GM12892 (cell line): ENCODE results near the gene FBXW5.

Source experiments
- POLR2A ChIP-seq: IDR thresholded peaks from 2 replicates; pipeline ENCODE4 v1.6.1; 2011; ENCODE audit warnings: low read depth, low read length, control low read depth
- POLR2AphosphoS5 ChIP-seq: IDR thresholded peaks from 2 replicates; pipeline ENCODE4 v1.6.1; 2011; ENCODE audit warnings: low read depth, low read length, control low read depth
- TAF1 ChIP-seq: IDR thresholded peaks from 2 replicates; pipeline ENCODE4 v1.6.1; 2011; ENCODE audit warnings: low read depth, mild to moderate bottlenecking, control low read depth, low read length, borderline replicate concordance

DNA sequence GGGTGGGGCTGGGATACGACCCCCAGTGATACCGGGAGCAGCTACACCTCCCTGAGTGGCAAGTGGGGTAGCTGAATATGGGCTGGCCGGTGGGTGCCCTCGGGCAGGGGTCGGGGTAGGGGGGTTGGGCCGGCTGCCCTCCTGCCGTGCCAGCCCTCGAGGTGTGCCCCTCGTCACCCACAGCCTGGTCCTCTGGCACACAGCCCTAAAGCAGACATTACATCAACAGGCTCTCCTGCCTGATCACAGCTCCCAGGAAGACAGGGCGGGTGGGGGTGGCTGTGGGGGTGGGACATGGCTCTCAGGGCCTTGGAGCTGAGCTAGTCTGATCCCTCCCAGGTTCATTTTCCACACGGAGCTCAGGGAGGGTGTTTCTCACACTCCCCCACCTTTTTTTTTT lies 23.2 kb downstream of the FBXW5 start:
- TF ChIP-seq POLR2A: no peak
- TF ChIP-seq TAF1: no peak
- no peak for TF ChIP-seq POLR2AphosphoS5
